Umbilical cord (tissue), 2 donors: ENCODE data around the gene RASGRF1. TPM values are rescaled to one million over a fixed set of nuclear protein-coding genes. Genes with fewer than 3 reads are reported as not detected.
"Not testable (repeated sequence)": the region's sequence is repeated elsewhere in the genome, so short reads cannot be mapped to it uniquely, and the experiment has no call there.

Experiments
- DNase-seq: peaks from one replicate; pipeline ENCODE4 v3.0.0-alpha.2; 2015; ENCODE audit warnings: low spot score
- total RNA-seq: library from RNA; depleted of rRNA; stranded (reverse); fragments of >200 nt; gene quantifications from one replicate; pipeline ENCODE4 v1.2.3, GENCODE V29; 2014; ENCODE audit warnings: low replicate concordance; ENCODE audit not compliant: insufficient read depth

Gene RASGRF1
- total RNA-seq, 1 donor from 2014 or later = 1.7 TPM

DNA sequence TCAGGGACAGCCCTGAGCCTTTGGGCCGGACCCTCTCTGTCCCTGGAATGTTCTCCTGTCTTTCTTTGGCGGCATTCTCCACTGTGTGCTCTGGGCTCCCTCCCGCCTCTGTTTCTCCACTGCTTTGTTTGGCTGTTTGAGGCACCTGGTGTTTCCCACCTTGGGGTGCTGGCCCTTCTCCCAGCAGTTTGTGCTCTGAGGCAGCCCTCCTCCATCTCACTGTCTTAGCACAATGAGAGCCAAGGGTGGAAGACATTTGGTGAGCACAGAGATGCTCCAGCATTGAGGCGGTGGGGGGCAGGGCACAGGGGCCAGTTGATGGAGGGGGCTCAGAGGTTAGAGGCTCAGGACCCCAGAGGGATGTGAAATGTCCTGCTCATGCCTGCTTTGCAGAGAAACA is 54.3 kb downstream of the RASGRF1 start:
- no peak for DNase-seq

DNA sequence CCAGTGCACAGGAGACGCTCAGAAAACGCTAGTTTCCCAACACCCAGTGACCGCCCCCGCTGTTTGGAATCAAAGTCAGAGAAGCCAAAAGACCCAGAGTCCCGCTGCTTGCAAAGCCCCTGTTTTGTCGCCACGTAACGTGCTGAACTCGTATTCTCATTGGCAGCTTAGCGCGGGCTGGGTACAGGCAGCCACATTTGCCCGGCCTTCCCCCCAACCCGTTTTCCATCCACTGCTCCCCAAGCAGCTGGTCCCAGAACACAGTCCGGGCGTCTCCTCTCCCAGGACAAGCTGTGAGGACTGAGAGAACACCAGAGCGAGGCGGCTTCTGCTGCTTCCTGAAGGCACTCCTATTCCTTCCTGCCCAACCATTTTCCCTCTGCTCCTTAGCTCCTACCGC is 54.8 kb downstream of the RASGRF1 start:
- no peak for DNase-seq

- DNase-seq = peak; percentile 6
Measured at GRCh38 chr15:79035111-79035601, 55.4 kb downstream of the RASGRF1 start.

DNA sequence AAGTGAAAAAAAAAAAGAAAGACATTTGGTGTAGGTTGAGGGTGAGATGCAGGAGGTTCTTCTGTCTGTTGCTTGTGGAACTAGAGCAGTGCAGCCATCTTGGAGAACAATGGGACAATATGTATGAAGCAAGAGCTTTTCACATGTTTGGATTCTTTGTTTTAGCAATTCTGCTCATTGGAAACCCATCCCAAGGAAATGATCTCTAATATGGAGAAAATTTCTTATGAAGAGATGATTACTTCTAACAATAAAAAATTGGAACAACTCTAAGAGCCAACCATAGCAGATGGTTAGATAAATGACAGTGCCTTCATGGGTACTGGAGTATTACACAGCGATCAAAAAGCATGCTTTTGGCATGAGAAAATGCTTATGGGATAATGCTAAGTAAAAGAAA is 56.3 kb downstream of the RASGRF1 start:
- DNase-seq = no peak

DNA sequence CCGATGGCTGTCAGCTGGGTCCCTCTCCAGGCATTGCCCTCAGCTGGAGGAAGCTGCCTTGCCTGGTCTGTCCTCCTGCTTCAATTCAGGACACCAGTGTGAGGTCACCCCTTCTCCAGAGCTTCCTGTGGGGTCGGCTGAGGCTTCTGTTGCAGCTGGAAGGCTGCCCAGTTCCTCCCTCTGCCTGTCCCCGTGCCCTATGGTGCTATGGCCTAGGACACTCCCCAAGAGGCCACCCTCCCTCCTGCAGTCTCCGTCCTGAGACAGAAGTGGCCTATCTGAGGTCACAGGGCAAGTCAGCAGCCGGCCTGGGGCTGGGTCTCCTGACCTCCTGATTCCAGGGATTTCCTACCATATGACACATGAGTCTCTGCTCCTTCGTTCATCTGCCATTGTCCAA is 57.9 kb downstream of the RASGRF1 start:
- no peak for DNase-seq

- no peak for DNase-seq
Measured at GRCh38 chr15:79031821-79032220, 58.8 kb downstream of the RASGRF1 start.

- no peak for DNase-seq
Measured at GRCh38 chr15:79031201-79031600, 59.4 kb downstream of the RASGRF1 start.

- no peak for DNase-seq
Measured at GRCh38 chr15:79030470-79030869, 60.1 kb downstream of the RASGRF1 start.

- DNase-seq = peak; percentile 39
Measured at GRCh38 chr15:79028411-79028964, 62.1 kb downstream of the RASGRF1 start.

DNA sequence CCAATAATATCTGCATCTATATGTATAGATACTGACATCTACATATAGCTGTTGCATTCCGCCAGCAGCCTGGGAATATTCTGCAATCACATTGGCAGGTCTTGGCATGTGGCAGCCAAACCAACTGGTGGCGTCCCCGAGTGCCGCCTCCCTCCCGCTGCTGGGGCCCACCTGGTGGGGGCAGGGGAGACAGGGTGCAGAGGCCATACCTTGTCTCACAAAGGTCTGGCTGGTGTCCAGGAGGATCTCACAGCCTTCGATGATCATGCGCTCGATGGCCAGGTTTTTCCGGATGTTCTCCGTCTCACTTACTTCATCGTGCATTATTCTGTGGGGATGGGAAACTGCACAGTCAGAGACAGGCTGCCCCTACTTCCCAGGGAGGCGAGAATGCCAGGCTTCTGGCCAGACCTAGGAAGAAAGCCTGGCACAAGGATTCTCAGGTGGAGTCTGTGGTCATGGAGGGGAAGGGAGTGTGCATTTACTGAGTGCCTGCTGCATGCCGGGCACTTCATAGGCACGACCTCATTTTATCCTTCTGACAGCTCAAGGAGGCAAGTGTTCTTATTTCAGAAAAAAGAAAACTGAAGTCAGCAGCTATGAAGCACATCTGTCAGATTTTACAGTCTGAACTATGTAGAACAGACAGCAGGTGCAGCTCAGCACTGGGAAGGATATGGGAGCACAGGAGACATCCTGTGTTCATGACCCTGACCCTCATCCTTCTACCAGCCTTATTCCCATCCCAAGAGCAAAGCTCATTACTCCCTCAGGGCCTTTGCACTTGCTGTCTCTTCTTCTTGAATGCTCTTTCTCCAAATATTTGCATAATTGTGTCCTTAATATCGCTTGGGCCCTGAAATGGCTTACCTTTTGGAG is 62.8 kb downstream of the RASGRF1 start:
- DNase-seq = no peak

- DNase-seq = no peak
Measured at GRCh38 chr15:79025802-79026201, 64.8 kb downstream of the RASGRF1 start.

DNA sequence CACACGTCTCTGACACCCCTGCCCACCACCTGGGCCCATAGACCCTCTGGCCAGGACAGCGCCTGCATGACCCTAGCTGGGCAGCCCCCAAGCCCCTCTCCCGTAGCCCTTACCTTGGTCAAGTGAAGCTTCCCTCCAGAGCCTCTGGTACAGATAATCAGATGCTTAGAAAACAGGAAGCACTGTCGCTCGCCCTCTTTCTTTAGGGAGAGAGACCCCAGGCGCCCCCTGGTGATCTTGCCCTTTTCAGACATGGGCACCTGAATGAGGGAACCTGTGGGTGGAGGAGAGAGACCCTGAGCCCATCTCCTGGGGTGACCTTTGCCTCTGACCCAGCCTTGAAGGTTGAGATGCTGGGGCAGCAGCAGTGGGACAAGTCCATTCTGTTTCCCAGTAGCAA is 65.4 kb downstream of the RASGRF1 start:
- DNase-seq = no peak

- DNase-seq = not testable (repeated sequence)
Measured at GRCh38 chr15:79024493-79024892, 66.1 kb downstream of the RASGRF1 start.

DNA sequence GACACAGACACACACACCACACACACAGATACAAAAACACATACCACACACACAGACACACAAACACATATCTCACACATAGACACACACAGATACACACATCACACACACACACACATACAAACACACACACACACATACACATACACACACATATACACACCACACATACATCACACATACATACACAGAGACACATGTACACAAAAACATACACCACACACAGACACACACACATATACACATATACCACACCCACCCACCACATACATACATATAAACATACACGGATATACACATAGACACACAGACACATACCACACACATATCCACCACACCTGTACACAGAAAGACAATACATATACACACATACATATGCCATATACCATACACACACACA is 66.7 kb downstream of the RASGRF1 start:
- no peak for DNase-seq

GRCh38 chr15:79023546-79023890 is 67.1 kb downstream of the RASGRF1 start:
- DNase-seq = no peak

DNA sequence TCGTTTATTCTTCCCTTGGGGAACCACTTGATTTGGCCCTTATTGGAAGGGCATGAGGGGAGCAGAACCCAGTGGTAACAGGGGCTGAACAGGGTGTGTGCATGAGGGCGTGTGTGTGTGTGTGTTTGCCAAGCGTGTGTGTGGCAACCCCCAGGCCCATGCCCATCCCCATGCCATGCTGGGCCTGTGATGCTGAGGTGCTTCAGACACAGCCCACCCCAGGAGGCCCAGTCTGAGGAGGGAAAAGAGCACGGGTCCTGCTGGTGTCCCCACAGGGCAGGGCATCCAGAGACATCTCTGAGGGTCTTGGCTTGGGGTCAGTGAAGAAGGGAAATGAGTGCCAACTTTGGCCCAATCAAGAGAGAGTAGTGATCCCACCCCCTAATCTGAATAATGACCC is 71.6 kb downstream of the RASGRF1 start:
- DNase-seq = no peak

GRCh38 chr15:79017953-79018352 is 72.6 kb downstream of the RASGRF1 start:
- no peak for DNase-seq

- no peak for DNase-seq
Measured at GRCh38 chr15:79016527-79017170, 73.9 kb downstream of the RASGRF1 start.

DNA sequence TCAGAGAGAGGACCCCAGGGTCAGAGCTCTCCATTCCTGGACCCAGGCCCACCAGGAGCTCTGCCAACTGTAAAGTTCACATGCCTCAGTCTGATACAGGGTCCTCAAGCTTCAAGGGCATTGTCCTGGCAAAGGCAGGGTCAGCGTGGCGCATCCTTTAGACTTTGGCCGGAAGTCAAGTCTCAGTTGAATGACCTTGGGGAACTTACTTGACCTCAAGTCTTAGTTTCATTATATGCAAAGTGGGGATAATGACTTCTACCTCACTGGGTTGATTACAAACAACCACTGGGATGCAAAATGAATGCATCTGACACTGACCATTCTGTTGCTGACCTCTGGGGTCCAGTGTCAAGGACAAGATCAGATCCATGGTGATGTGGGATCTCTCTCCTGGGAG is 75.2 kb downstream of the RASGRF1 start:
- no peak for DNase-seq

DNA sequence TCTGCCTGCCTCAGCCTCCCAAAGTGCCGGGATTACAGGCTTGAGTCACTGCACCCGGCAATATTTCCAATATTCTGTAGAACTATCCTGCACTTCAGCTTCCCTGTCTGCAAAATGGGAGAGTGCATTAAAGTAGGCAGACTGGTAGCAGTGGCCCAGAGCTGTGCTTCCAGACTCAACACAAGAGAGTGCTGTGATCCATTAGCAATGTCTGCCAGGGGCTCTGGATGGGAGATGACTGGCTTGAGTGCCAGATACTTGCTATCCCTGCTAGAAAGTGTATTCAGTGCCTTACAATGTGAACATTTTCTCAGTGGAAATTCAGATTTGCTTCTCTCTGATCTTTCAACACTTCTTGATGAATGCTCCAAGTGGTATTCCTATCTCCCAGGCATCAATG is 80.3 kb downstream of the RASGRF1 start:
- DNase-seq = no peak

- no peak for DNase-seq
Measured at GRCh38 chr15:79009379-79009778, 81.2 kb downstream of the RASGRF1 start.

DNA sequence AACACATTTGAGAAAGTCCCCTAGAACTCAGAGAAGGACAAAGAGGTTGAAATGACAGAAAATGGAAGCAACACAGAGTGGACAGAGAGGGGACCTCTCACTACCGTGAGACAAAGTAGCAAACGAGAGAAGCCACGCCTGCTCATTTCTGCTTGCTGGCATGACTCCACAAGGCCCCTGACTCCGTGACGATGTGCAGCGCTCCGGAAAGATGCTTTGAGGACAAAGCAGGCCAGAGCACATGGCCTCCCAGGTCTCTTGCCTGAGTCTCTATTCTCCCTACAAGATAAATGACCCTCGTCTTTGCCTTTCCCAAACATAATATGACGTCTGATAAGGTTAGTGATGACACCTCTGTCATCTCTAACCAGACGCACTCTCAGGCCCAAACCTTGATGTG is 81.9 kb downstream of the RASGRF1 start:
- no peak for DNase-seq

DNA sequence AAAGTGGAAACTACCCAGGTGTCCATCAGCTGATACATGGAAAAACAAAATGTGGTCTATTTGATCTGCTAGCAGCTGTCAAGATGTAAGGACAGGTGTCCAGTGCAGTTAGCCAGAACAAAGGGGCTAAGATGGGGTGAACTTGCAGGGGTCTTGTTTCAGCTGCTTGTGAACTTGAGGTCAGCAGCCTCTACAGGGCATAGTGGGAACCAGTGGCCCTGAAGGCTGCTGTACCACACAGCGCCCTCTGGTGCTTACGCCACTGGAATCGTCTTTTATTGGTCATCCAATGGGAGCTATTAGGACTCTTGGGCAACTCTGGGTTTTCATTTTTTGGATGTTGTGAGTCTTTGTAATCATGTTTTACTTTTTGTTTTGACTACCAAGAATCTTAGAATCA is 83.5 kb downstream of the RASGRF1 start:
- peak; percentile 56 for DNase-seq
